Thoracic aorta (tissue), 2 donors: ENCODE results near the gene SCGB1C1. TPM values are rescaled to one million over a fixed set of nuclear protein-coding genes. Genes with fewer than 3 reads are reported as not detected.
"Not testable (repeated sequence)": the region's sequence is repeated elsewhere in the genome, so short reads cannot be mapped to it uniquely, and the experiment has no call there.

Experiments used
- ATAC-seq: fragments of 150-250 bp; one replicate; pipeline ENCODE4 v1.8.0; 2017; ENCODE audit warnings: low read depth; ENCODE audit not compliant: insufficient number of reproducible peaks, low FRiP score
- DNase-seq: peaks from one replicate; pipeline ENCODE4 v3.0.0-alpha.2; 2020; ENCODE audit warnings: low spot score
- H3K27ac ChIP-seq, 2 donors: fragments of 200-600 bp; sonication (generic); 1 replicate in 1 of 2; 2 replicates in 1 of 2; pipeline ENCODE4 v1.5.1; 2016; ENCODE audit warnings: mild to moderate bottlenecking in 2 of 2, moderate library complexity in 2 of 2
- H3K27me3 ChIP-seq: fragments of 200-600 bp; sonication (generic); replicated peaks from 2 replicates; pipeline ENCODE4 v1.6.0; 2016; ENCODE audit warnings: mild to moderate bottlenecking; ENCODE audit not compliant: insufficient read depth
- H3K36me3 ChIP-seq: fragments of 200-600 bp; sonication (generic); one replicate; pipeline ENCODE4 v1.5.1; 2016
- H3K4me1 ChIP-seq, 2 donors: fragments of 200-600 bp; sonication (generic); 1 replicate in 1 of 2; 2 replicates in 1 of 2; pipeline versions ENCODE4 v1.5.1 to v1.6.0; 2016; ENCODE audit warnings: low read depth in 2 of 2, mild to moderate bottlenecking in 1 of 2; ENCODE audit not compliant: control insufficient read depth in 1 of 2
- H3K4me3 ChIP-seq: fragments of 200-600 bp; sonication (generic); 2 replicates; pipeline ENCODE4 v1.5.1; 2016; ENCODE audit warnings: mild to moderate bottlenecking
- H3K9me3 ChIP-seq: fragments of 200-600 bp; sonication (generic); 2 replicates; pipeline ENCODE4 v1.5.1; 2016
- total RNA-seq, 2 donors: library from RNA; depleted of rRNA; stranded (reverse); fragments of >200 nt; gene quantifications; one replicate each; pipeline versions ENCODE4 v1.1.0 to v1.2.3, GENCODE V29; 2016
- TF ChIP-seq, protein P1 (sequence below): fragments of 200-600 bp; sonication (generic); IDR thresholded peaks from one replicate; pipeline ENCODE4 v1.5.1; 2019; ENCODE audit warnings: antibody characterized with exemption

The SCGB1C1 gene
- total RNA-seq = not detected

DNA sequence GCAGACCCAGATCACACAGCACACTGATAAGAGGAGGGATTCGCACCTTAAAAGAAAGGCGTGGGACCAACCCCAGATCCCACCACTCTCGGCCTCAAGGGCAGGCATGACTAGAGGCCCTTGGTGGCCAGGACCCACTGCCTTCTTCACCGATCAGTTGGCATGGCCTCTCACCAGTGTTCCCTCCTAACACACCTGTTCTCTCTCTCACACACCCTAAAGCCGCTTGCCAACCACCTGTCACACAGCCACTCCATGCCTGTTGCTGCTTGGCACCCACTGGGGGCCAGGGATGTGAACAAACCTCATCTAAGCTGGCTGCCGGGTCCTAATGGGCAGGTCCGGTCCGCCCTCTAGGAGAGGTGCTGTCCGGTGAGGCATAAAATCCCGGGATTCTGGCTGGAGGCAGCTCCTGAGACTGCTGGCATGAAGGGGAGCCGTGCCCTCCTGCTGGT lies at the start of gene SCGB1C1:
Gene SCGB1C1, plus strand, starts transcription at position 405 of the 455 bp plus-strand sequence. Its CDS starts 22 bp downstream, at position 427.
- not testable (repeated sequence) for DNase-seq, H3K9me3 ChIP-seq, ATAC-seq, H3K4me1 ChIP-seq, H3K4me3 ChIP-seq, H3K27ac ChIP-seq, H3K27me3 ChIP-seq, H3K36me3 ChIP-seq

DNA sequence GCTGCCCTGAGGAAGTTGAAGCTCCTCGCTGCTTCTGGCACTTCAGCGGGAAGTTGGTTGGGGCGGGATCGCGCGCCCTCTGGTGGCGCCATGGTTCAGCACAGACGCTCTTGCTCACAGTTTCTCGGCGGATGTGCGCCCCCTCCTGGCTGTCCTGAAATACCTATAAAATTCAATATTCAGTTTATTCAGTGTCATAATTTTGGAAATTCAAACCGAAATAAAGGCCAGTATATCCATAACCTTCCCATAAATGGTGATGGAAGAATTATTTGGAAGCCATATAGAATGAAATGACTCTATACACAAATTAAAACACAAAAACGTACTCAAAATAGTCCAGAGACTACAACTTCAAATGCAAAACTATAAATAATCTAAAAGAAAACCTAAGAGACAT lies 12.6 kb upstream of the SCGB1C1 start:
- H3K27me3 ChIP-seq, H3K4me3 ChIP-seq, H3K36me3 ChIP-seq, H3K9me3 ChIP-seq, DNase-seq, H3K4me1 ChIP-seq, H3K27ac ChIP-seq, ATAC-seq: not testable (repeated sequence)
- TF ChIP-seq, protein P1, sequence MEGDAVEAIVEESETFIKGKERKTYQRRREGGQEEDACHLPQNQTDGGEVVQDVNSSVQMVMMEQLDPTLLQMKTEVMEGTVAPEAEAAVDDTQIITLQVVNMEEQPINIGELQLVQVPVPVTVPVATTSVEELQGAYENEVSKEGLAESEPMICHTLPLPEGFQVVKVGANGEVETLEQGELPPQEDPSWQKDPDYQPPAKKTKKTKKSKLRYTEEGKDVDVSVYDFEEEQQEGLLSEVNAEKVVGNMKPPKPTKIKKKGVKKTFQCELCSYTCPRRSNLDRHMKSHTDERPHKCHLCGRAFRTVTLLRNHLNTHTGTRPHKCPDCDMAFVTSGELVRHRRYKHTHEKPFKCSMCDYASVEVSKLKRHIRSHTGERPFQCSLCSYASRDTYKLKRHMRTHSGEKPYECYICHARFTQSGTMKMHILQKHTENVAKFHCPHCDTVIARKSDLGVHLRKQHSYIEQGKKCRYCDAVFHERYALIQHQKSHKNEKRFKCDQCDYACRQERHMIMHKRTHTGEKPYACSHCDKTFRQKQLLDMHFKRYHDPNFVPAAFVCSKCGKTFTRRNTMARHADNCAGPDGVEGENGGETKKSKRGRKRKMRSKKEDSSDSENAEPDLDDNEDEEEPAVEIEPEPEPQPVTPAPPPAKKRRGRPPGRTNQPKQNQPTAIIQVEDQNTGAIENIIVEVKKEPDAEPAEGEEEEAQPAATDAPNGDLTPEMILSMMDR = peak; percentile 23

DNA sequence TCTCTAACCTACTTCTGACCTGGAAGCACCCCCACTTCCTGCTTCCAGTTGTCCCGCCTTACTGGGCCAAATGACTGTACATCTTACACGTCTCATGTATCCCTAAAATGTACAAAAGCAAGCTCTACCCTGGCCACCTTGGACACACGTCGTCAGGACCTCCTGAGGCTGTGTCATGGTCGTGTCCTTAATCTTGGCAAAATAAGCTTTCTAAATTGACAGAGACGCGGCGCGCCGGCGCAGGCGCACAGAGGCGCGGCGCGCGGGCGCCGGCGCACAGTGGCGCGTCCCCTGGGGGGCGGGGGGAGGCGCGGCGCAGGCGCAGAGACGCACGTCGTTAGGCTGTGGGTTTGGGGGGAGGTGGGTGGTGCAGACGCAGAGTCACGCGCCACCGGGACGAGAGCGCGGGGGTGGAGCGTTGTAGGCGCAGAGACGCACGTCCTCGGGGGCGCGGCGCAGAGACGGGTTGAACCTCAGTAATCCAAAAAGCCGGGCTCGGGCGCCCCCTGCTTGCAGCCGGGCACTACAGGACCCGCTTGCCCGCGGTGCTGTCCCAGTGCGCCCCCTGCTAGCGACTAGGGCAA lies 3.6 kb upstream of the SCGB1C1 start:
- H3K27ac ChIP-seq, H3K4me1 ChIP-seq, H3K4me3 ChIP-seq, H3K9me3 ChIP-seq, H3K36me3 ChIP-seq, DNase-seq, H3K27me3 ChIP-seq: not testable (repeated sequence)
- ATAC-seq = peak; percentile 28

DNA sequence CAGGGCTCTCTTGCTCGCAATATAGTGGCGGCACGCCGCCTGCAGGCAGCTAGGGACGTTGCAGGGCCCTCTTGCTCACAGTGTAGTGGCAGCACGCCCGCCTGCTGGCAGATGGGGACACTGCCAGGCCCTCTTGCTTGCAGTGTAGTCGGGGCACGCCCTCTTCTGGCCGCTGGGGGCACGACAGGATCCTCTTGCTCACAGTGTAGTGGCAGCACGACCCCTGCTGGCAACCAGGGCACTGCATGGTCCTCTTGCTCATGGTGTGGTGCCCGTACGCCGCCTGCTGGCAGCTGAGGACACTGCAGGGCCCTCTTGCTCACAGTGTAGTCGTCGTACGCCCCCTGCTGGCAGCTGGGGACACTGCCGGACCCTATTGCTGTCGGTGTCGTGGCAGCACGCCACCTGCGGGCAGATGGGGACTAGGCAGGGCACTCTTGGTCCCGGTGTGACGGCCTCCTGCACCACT lies 3.0 kb upstream of the SCGB1C1 start:
- H3K27ac ChIP-seq, H3K4me3 ChIP-seq, H3K36me3 ChIP-seq, H3K4me1 ChIP-seq, H3K27me3 ChIP-seq, DNase-seq, H3K9me3 ChIP-seq: not testable (repeated sequence)
- ATAC-seq = peak; percentile 36
- TF ChIP-seq, protein P1 = peak; percentile 19

DNA sequence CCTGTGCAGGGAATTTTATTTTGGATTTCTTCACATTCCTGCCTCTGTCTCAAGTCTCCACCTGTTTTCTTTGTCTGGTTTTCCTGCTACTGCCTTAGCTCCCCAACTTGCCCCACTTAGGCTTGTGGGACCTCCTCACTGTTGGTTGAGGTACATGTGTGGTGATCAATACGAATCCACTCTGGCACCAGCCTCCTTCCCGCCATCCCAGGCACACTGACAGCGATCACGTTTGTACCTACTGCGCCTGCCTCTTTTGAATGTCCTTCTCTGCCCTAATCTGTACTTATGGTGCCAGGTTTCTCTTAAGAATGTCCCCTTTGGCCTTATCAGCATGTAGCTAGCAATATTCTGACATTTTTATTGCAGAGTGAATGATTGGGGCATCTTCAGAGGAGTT lies 2.3 kb upstream of the SCGB1C1 start:
- not testable (repeated sequence) for DNase-seq

DNA sequence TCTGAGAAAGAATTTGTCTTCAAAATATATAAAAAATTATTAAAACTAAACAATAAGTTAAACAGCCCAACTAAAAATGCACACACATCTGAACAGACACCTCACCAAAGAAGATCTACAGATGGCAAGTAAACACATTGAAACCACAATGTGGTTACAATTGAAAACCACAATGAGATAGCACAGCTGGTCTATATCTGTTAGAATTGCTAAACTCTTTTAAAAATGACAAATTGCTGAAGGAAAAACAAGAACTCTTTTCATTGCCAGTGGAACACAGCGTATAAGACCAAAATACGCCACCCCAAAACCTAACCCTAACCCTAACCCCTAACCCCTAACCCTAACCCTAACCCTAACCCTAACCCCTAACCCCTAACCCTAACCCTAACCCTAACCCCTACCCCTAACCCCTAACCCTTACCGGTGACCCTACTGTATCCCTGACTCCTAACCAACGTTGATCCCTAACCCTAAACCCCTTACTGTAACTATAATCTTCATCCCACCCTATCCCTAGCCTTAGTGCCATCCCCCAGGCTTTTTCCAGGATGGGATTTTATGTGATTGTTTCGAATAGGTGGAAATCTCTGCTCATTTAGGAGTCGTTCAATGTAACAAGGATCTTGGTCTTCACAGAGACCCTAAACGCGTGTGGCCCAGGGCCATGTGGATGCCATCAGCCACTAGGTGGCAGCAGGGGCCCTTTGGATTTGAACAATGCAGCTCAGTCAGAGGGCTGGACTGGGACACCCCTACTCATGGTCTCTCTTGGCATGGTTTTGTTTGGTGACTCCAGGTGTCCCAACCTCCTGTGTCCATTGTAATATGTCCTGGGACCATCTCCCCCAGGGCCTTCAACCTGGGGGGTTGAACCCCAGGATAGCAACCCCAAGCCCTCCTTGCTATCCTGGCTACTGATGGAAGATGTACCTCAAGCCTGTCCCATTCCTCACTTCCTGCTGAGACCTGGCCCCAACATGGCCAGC lies 1.1 kb upstream of the SCGB1C1 start:
- H3K9me3 ChIP-seq, H3K4me3 ChIP-seq, H3K27ac ChIP-seq, H3K4me1 ChIP-seq, H3K27me3 ChIP-seq, H3K36me3 ChIP-seq, ATAC-seq, DNase-seq: not testable (repeated sequence)
- TF ChIP-seq, protein P1 = peak; percentile 13

More for the DNA sequence above, 2.3 kb upstream of the SCGB1C1 start:
- H3K36me3 ChIP-seq, ATAC-seq, H3K9me3 ChIP-seq, H3K27ac ChIP-seq, H3K4me3 ChIP-seq, H3K4me1 ChIP-seq, H3K27me3 ChIP-seq: not testable (repeated sequence)

DNA sequence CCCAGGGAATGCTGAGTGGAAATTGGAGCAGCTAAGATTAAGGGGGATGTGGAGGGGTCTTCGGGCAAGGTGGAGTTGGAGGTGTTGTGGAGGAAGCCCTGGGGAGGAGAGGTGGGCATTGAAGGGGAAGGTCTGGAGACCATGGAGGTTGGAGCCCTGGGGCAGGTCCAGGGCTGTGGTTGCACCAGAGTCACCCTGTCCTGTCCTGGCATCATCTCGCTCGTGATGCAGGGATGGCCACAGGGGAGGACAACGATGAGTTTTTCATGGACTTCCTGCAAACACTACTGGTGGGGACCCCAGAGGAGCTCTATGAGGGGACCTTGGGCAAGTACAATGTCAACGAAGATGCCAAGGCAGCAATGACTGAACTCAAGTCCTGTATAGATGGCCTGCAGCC lies 603 bp downstream of the SCGB1C1 start:
- not testable (repeated sequence) for ATAC-seq

More for the DNA sequence above, 603 bp downstream of the SCGB1C1 start:
- H3K4me3 ChIP-seq, H3K4me1 ChIP-seq, H3K27me3 ChIP-seq, H3K36me3 ChIP-seq, H3K27ac ChIP-seq, H3K9me3 ChIP-seq, DNase-seq: not testable (repeated sequence)
